Activated CD4-positive, alpha-beta T cell treated with anti-CD3 and anti-CD28 coated beads for 24 hours (primary cell): Measurements from ENCODE around the gene NFIA.

Experiments used
- DNase-seq, 2 donors: peaks; one replicate each; pipeline ENCODE4 v3.0.0-alpha.2; 2020; ENCODE audit warnings: low read depth in 2 of 2

The NFIA gene

DNA sequence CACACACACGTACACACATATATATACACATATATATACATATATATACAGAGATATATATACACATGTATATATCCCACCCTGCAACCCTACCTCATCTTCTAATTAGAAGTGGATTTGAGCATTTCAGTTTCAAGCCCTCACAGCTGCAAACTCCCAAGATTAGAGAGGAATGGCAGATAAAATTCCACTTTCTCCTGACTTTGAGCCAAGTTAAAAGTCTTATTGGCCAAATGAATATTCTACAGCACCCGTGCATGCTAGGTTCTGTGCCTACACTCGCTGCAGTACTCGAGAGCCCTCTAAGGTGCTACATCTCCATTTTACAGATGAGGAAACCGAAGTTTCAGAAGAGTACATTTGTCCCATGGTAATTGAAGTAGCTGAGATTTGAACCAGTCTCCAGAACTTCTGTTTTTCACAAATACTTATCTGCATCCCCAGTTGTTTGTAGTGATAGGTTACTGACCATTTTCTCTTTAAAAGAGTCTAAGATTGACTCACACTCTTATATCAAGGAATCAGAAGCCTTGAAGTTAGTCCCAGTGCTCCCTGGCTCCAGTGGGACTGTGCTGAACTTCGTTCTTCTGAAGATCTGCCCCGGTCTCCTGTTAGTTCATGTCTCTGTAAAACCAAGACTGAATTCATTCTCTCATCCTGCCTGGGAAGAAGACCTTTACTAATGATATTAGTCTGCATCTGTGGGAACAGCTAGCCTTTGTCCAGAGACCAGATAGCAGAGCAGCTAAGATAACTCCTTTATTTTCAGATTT is 350.4 kb downstream of the NFIA start:
- no peak for DNase-seq

DNA sequence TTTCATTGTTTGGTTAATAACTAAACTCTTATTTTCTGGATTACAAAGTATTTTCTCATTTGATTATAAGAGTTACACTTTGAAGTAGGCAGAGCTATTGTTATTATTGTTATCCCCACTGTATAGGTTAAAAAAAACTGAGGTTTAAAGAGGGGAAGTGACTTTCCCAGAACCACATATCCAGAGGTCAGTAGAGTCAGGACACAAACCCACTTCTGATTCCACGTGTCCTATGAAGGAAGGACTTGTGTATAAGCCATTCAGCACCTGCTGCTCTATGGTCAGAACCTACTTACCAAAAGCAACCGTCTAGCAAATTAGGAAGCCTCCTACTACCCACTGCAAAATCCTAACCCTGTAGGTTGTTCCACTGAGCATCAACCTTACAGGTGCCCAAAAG is 351.3 kb downstream of the NFIA start:
- no peak for DNase-seq

- DNase-seq, result no peak
Measured at GRCh38 chr1:61434276-61434675, 351.9 kb downstream of the NFIA start.

GRCh38 chr1:61435226-61435625 is 352.9 kb downstream of the NFIA start:
- DNase-seq, result no peak

DNA sequence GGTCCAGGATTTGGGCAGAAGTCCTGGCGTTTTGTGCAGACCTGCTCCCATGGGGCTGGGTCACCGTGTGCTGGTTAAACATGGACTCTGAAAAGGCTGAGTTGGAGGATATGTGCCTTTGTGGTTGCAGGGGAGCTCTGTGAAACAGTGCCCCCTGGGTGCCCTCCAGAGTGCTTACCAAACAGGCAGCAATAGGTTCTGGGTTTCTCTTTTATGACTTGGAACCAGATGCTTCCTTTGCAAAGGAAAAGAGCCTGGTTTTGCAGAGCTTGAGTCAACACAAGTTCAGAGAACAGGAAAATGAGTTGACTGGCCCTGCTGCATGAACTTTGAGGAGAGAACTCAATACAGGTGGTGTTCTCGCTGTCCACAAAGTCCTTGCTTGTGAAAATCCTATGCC is 353.7 kb downstream of the NFIA start:
- no peak for DNase-seq

DNA sequence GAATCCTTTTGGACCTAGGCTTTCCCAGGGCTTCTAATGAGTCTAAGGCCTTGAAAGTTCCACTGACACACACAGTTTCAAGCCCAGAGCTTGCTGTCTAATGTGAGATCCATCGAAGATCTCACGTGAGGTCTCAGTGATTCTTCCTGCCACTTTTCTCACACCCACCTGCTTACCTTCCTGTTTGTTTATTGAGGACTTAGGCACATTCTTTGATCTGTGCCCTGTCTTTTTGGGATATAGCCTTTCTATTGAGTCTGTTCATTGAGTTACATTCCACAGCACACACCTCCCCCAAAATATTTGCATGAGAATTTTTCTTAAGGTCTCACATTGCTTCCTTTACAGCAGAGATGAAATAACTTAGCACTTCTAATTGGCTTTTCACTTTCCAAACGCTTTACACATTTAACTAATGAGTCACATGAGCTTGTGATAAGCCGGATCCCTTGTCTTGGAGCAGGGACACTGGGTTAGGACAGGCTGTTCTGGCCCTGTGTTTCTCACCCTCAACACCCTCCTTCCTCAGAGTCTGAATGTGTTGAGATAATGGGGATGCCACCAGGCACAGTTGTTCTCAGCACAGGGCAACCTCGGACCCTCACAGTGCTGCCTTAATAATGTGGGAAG is 354.2 kb downstream of the NFIA start:
- no peak for DNase-seq

GRCh38 chr1:61439234-61439633 is 356.9 kb downstream of the NFIA start:
- DNase-seq, result no peak

- no peak for DNase-seq
Measured at GRCh38 chr1:61441723-61442262, 359.4 kb downstream of the NFIA start.

GRCh38 chr1:61442544-61442943 is 360.2 kb downstream of the NFIA start:
- no peak for DNase-seq

GRCh38 chr1:61444288-61444687 is 361.9 kb downstream of the NFIA start:
- no peak for DNase-seq

DNA sequence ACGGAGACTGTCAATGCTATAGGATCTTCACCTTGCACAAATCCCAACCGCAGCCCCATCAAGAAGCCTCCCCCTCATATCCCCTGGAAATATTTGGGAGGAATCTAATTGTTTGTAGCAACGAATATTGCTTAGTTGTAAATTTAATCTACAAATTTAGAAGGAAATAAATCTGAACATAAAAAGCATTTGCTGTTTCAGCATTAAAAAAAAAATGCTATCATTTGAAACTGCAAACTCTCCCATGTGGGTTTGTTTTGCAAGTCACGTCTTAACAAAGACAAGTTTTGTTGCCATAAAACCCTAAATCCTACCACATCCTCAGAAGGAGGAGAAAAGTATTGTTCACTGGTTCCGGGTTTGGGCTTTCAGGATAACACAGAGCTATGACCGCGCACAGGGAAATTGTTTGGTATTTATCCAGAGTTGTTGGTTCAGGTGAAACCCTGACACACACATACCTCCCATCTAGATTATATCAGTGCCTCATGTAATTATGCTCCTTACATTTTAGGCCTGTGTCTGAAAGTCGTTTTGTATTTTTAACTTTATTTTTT is 363.0 kb downstream of the NFIA start:
- DNase-seq, result no peak

DNA sequence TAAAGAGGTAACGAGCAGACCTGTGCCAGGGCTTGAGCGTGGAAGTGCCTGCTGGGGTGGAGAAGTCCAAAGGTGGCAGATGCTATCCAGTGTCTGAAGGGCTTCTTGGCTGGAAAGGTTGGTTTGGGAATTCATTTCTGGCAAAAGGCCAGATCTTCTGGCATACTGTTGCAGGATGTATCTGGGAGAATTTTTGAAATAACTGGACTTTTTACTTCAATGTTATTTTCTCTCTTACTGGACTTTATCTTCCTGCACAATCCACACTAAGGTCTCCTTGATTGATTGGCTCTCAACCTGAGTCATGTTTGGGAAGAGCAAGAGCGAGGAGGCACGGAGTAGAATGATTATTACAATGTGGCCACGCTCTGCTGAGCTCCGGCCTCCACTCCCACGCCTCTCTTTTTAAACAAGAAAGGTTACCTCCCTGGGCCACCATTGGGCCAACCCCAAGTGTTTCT is 364.2 kb downstream of the NFIA start:
- DNase-seq, result no peak

DNA sequence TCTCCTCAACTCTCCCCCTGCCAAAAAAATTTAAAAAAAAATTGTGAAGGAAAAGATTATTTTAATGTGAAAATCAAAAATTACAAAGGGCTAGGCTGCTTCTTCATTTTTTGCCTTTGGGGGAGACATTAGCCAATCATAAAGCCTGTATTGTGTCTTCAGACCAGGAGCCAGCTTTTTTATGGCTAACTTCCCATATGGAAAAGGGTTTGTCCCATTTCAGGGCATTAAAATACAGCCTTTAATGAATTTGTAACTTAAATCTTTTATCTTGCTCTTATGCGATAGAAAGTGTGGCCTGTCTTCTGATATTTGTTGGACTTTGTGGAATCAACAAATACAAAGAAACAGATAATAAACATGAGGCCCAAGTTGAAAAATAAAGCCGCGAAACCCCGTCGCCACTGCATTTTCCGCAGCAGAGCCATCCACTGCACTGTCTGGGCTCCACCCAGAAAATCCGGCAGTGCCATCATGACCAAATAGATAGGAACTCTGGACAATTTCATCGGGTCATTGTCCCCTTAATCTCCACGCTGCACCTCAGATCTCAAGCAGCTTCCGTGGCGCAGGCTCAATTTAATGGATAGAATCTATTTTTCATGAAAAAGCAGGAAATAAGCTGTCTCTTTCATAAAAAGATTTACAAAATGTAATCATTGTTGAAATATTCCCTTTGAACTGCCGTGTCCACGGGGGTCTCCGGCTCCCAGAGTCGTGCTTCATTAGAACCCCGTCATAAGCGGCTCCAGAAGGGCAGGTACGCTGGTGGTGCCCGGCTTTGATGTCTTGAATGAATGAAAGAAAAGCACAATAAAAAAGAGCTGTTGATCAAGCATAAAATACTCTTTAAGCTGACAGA is 365.0 kb downstream of the NFIA start:
- no peak for DNase-seq

GRCh38 chr1:61447968-61448430 is 365.6 kb downstream of the NFIA start:
- no peak for DNase-seq

GRCh38 chr1:61448914-61449313 is 366.6 kb downstream of the NFIA start:
- no peak for DNase-seq

- DNase-seq, result no peak
Measured at GRCh38 chr1:61449410-61449809, 367.0 kb downstream of the NFIA start.

- no peak for DNase-seq
Measured at GRCh38 chr1:61450454-61450853, 368.1 kb downstream of the NFIA start.

- no peak for DNase-seq
Measured at GRCh38 chr1:61450872-61451571, 368.7 kb downstream of the NFIA start.

DNA sequence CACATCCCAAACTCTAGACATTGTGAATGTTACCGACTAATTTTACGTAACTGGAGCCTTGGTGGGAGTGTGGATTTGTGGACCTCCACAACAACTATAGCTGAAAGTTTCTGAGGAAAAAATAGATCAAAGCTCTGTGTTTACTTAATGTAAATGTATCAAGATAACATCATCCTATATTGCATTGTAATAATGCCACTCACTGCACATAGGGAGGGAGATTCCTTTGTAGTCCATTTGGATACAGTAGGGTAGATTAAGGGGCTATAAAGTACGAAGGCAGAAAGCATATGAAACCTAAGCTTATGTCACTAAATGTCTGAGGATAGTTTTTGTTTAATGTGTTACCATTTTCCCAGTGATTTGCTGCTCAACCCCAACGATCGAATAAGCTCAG is 369.2 kb downstream of the NFIA start:
- DNase-seq, result no peak

GRCh38 chr1:61452176-61453035 is 370.0 kb downstream of the NFIA start:
- no peak for DNase-seq
